ACC112 (cell line): Measurements from ENCODE around the gene TSHZ2.

Experiments
- H2AFZ ChIP-seq: fragments of 200-600 bp; sonication (generic); one replicate; pipeline ENCODE4 v1.6.0; 2017; ENCODE audit warnings: antibody characterized with exemption, low read length; ENCODE audit not compliant: unreplicated experiment
- H3K27ac ChIP-seq: fragments of 200-600 bp; sonication (generic); 2 replicates; pipeline ENCODE4 v1.5.1; 2014; ENCODE audit warnings: low read depth, mild to moderate bottlenecking, antibody characterized with exemption, low read length, moderate library complexity
- H3K27me3 ChIP-seq: fragments of 200-600 bp; sonication (generic); 2 replicates; pipeline ENCODE4 v1.6.1; 2014; ENCODE audit warnings: mild to moderate bottlenecking, antibody characterized with exemption, low read length, moderate library complexity, mixed read lengths; ENCODE audit not compliant: insufficient read depth
- H3K36me3 ChIP-seq: fragments of 200-600 bp; sonication (generic); 2 replicates; pipeline ENCODE4 v1.6.1; 2016; ENCODE audit warnings: mild to moderate bottlenecking, antibody characterized with exemption, low read length, moderate library complexity, mixed read lengths; ENCODE audit not compliant: insufficient read depth
- H3K4me1 ChIP-seq: fragments of 200-600 bp; sonication (generic); one replicate; pipeline ENCODE4 v1.6.1; 2016; ENCODE audit warnings: low read length, mixed read lengths; ENCODE audit not compliant: insufficient read depth, unreplicated experiment, control insufficient read depth
- H3K4me3 ChIP-seq: fragments of 200-600 bp; sonication (generic); 2 replicates; pipeline ENCODE4 v1.5.1; 2014; ENCODE audit warnings: mild to moderate bottlenecking, low read depth, low read length
- H3K79me2 ChIP-seq: fragments of 200-600 bp; sonication (generic); one replicate; pipeline ENCODE4 v1.6.0; 2016; ENCODE audit warnings: low read length; ENCODE audit not compliant: control insufficient read depth, unreplicated experiment, insufficient read depth

The TSHZ2 gene

DNA sequence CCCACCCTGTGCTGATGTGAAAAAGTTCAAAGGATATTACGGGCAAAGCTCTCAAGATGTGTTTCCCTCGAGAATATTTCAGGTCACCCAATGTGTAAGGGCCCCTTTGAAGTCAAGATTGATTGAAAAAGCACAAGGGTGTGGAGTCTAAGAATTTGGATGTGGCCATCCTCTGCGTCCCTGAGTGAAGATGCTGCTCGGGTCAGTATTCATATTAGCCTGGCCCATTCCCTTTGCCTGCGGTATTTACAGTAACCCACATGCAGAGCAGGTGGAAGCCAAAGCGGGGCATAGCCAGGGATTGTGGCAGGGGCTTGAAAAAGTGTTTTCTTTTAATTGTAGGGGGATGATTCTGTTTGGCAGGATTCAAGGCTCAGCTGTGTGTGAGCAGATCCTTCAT lies 211.0 kb downstream of the TSHZ2 start:
- Histone ChIP-seq H3K4me1 (no peaks in the 10 kb centered on the region), H3K27me3 (no peaks in the 10 kb centered on the region), H2AFZ (no peak overlapping the region), H3K36me3 (no peaks in the 10 kb centered on the region), H3K79me2 (no peaks in the 10 kb centered on the region), H3K27ac (no peak overlapping the region), H3K4me3 (no peak overlapping the region)

DNA sequence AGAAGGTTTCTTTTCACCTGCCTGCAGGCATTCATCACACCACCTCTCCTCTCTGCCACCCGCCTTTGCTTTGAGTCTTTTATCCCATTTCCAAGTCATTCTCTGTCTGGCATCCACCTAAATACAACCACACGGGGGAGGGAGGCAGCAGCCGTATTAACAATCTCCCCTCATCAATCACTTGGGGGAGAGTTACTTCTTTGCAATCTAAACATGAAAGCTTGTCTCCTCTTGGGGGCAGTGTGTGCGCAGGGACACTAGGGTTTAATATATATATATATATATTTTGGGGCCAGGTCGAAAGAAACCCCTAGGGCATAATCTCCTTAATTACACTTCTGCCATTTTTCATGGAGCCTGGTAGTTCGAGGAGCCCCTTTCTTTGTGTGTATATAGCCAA lies 214.5 kb downstream of the TSHZ2 start:
- Histone ChIP-seq H3K27ac (no peak overlapping the region), H3K36me3 (no peaks in the 10 kb centered on the region), H3K4me3 (no peak overlapping the region), H2AFZ (no peak overlapping the region), H3K79me2 (no peaks in the 10 kb centered on the region), H3K4me1 (no peaks in the 10 kb centered on the region), H3K27me3 (no peaks in the 10 kb centered on the region)

DNA sequence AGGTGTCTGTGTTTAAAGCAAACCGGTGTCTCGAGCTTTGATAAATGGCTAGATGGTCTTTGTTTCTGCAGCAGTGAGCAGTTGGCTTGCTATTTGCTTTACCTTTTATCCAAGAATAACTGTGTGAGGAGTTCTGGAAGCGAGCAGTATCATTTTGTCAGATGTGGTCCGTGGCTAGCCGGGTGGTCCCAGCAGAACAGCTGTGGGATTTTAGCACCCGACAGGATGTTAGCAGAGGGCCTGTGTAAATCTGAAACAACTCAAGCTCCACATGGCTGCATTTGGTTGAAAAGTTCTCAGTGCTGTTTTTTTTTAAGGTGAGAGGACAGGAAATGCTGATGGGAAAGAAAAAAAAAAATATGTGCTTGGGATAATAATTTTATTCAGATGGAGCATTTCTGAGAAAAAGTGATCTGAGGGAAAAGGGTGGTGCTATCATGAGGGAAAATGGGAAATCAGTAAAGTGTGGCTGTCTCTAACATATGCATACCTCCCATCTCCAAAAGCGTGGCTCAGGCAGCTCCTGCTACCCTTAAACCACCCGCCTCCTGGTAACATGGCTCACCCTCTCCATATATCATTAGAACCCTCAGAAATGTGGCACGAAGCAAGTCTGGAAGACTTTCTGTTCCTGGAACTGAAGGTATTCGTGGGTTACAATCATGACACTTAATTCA lies 215.4 kb downstream of the TSHZ2 start:
- no peak overlapping the region for H3K4me3 ChIP-seq
- no peaks in the 10 kb centered on the region for H3K36me3 ChIP-seq
- H3K27me3 ChIP-seq: no peaks in the 10 kb centered on the region
- no peaks in the 10 kb centered on the region for H3K4me1 ChIP-seq
- H3K79me2 ChIP-seq: no peaks in the 10 kb centered on the region
- no peak overlapping the region for H3K27ac ChIP-seq
- H2AFZ ChIP-seq: no peak overlapping the region

DNA sequence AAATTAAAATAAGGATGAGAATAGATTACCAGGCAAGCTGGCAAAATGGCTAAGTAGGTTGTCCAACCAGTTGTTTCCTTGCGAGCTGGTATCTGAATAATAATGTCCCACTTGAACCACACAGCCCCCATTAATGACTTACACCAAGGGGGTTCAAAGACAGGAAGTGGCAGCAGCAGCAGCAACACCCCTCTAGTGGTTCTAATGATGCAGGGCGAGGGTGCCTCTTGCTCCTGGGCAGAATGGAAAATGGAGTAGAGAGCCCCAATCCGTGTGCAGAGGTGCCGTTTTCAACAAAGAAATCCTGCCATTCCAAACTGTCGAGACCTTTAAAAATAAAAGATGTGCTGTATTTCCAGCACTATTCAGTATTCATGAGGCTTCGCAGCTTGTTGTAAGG lies 218.1 kb downstream of the TSHZ2 start:
- no peaks in the 10 kb centered on the region for H3K4me1 ChIP-seq
- H3K36me3 ChIP-seq: no peaks in the 10 kb centered on the region
- no peaks in the 10 kb centered on the region for H3K27me3 ChIP-seq
- H3K27ac ChIP-seq: no peak overlapping the region
- H2AFZ ChIP-seq: no peak overlapping the region
- no peaks in the 10 kb centered on the region for H3K79me2 ChIP-seq
- H3K4me3 ChIP-seq: no peak overlapping the region

DNA sequence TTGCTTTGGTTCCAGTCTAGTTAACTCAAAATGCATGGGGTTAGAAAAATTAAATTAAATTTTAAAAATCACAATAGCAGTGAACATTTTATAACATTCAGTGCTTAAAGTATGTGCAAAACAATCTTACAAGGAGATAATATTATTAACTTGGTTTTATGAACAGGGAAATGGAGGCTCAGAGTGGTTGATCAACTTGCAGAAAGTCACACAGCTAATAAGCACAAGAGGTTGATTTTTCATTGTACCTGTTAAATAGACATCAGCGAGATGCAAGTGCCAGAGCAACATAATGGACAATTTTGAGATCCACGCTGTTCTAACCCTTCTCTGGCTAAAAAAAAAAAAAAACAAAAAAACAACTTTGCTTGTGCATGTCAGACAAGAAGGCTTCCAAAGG lies 219.8 kb downstream of the TSHZ2 start:
- Histone ChIP-seq H3K27me3 (no peaks in the 10 kb centered on the region), H3K79me2 (no peaks in the 10 kb centered on the region), H3K4me1 (no peaks in the 10 kb centered on the region)

DNA sequence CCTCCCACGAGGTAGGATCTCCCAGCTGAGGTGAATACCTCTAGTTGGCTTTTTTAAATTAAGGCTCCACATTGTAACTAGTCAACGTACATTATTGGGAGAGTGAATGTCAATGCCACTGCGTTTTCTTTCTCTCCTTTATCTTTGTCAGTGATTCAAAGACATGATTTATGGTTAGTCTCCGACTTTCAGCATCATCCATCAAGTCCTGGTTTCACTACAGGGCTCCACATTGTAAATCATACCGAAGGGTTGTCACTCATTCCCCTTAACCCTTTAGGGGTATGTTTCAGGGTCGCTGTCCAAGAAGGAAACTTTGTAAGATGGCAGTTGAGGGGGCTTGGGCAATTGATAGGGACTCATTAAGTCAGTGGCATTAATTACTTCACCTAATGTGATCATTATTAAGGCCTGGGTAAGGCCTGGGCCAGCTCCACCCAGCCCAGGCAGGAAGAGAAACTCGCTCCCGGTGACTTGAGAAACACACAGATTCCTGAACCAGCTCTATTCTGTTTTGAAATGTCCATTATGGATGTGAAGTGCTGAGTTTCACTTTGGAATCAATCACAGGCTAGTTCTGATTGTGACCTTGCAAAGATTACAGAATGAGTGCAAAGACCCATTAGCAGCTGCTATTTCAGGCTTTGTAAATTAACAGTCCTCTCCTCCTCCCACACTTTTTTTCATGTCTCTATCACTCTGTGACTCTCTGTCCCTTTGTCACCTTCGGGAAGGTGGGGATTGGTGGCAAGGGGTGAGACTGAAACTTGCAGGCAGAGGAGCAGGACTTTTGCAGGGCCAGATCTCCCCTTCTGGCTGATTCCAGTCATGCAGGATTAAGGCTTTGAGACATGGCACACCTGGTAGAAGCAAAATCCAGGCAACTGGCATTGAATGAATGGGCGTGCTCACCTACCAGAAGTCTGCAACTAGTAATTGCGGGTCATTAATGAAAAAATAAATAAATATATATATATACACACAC lies 222.4 kb downstream of the TSHZ2 start:
- no peaks in the 10 kb centered on the region for H3K36me3 ChIP-seq
- no peaks in the 10 kb centered on the region; the same call in 1 of the 2 replicates for H3K27me3 ChIP-seq
- no peak overlapping the region for H3K27ac ChIP-seq
- H3K4me1 ChIP-seq: no peaks in the 10 kb centered on the region
- no peak overlapping the region for H3K4me3 ChIP-seq
- no peaks in the 10 kb centered on the region for H3K79me2 ChIP-seq
- no peak overlapping the region for H2AFZ ChIP-seq

More for the DNA sequence above, 219.8 kb downstream of the TSHZ2 start:
- Histone ChIP-seq H3K36me3 (no peaks in the 10 kb centered on the region), H3K27ac (no peak overlapping the region), H2AFZ (no peak overlapping the region), H3K4me3 (no peak overlapping the region)

DNA sequence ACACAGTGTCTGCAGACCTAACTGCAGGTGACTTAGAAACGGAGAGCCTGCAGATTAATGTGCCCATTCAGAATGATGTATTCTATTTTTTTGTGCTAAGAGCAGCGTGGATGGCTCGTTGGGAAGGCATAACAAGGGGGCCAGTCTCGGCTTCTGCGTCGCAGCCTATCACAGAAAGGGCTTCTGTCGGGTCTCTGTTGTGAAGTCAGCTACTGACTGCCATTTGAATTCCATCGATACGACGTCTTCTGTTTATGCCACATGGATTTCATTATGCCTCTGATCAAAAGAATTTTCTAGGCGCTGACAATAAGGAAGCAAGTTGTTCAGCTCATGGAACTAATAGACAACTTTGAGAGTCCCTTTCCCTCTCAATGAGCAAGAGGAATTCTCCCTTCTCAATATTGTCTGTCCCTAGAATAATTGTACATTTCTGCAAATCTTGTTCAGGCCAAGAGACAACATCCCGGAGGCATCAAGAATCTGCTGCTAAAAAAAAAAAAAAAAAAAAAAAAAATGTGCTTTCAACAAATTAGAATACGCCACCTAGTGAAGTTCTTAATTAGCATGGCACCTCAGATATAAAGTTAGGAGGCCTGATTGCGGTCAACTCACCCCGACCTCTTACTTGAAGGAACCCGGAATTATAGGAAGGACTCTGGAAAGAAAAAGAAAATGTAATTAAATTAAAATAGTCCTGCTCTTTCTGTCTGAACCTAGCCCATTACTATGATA lies 223.9 kb downstream of the TSHZ2 start:
- Histone ChIP-seq H3K79me2 (no peaks in the 10 kb centered on the region), H3K27me3 (no peaks in the 10 kb centered on the region; the same call in 1 of the 2 replicates), H2AFZ (no peak overlapping the region), H3K4me1 (no peaks in the 10 kb centered on the region), H3K4me3 (no peak overlapping the region), H3K27ac (no peak overlapping the region), H3K36me3 (no peaks in the 10 kb centered on the region)

DNA sequence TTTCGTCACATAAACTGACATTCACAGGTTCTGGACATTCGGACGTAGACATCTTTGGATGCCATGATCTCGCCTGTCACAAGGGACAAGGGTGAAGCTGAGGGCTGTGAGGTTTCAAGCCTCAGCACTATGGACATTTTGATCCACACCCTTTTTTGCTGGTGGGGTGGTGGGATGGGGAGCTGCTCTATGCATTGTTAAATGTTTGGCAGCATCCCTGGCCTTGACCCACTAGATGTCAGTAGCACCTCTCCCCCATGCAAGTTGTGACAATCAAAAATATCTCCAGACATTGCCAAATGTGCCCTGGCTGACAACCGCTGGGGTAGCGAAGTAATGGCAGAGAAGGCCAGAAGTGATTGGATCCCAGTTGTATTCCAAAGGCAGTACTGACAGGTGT lies 229.4 kb downstream of the TSHZ2 start:
- no peaks in the 10 kb centered on the region for H3K36me3 ChIP-seq
- H3K27ac ChIP-seq: no peak overlapping the region
- no peaks in the 10 kb centered on the region for H3K4me1 ChIP-seq
- H2AFZ ChIP-seq: no peak overlapping the region
- no peaks in the 10 kb centered on the region for H3K79me2 ChIP-seq
- no peak overlapping the region for H3K4me3 ChIP-seq
- H3K27me3 ChIP-seq: no peaks in the 10 kb centered on the region; the same call in 1 of the 2 replicates

DNA sequence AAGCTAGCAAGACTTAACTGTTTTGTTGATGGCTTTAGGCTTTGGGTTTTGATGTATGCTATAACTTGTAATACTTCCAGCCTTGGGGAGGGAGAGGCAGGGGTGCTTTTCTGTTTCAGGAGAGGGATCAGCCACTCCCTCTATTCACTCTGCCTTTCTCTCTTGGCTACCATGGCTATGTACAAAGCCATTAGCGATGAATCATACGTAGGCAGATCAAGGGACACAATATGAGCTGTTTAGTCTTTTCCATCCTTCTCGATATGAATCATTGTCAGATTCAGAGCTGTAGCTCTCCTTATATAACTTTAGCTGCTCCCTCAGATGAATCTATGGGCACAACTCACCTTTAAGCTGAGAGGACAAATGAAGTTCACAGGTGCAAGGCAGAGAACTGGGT lies 230.6 kb downstream of the TSHZ2 start:
- no peaks in the 10 kb centered on the region; the same call in 1 of the 2 replicates for H3K27me3 ChIP-seq
- no peak overlapping the region for H2AFZ ChIP-seq
- no peak overlapping the region for H3K4me3 ChIP-seq
- no peaks in the 10 kb centered on the region for H3K79me2 ChIP-seq
- no peak overlapping the region for H3K27ac ChIP-seq
- H3K4me1 ChIP-seq: no peaks in the 10 kb centered on the region
- no peaks in the 10 kb centered on the region for H3K36me3 ChIP-seq

DNA sequence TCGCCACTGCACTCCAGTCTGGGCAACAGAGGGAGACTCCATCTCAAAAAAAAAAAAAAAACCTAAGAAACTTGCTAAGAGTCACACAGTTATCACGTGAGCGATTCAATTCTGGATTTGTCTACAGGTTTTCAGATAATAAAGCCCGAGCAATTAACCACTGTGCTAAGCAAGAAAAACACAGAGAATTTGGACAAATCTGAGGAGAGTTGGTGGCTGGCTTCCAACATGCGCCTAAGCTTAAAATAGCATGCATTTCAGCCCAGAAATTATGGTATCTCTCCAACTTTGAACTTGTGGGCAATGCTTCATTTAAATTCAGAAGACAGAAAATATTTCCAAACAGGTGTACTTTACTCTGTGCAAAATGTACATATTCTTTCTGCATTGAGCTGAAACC lies 232.9 kb downstream of the TSHZ2 start:
- no peak overlapping the region for H3K27ac ChIP-seq
- H3K79me2 ChIP-seq: no peaks in the 10 kb centered on the region
- H2AFZ ChIP-seq: no peak overlapping the region
- H3K4me3 ChIP-seq: no peak overlapping the region
- no peaks in the 10 kb centered on the region for H3K27me3 ChIP-seq
- no peaks in the 10 kb centered on the region for H3K4me1 ChIP-seq
- H3K36me3 ChIP-seq: no peaks in the 10 kb centered on the region
